HG03135 (cell line): ENCODE measurements around the gene KCTD7.
"Not testable (repeated sequence)": the region's sequence is repeated elsewhere in the genome, so short reads cannot be mapped to it uniquely, and the experiment has no call there.

Source experiments
- ATAC-seq: cut with Tn5 transposase; IDR thresholded peaks from one replicate; pipeline ENCODE4 v1.9.1; 2021; ENCODE audit warnings: mild to moderate bottlenecking, moderate library complexity; ENCODE audit not compliant: unreplicated experiment

KCTD7 gene

DNA sequence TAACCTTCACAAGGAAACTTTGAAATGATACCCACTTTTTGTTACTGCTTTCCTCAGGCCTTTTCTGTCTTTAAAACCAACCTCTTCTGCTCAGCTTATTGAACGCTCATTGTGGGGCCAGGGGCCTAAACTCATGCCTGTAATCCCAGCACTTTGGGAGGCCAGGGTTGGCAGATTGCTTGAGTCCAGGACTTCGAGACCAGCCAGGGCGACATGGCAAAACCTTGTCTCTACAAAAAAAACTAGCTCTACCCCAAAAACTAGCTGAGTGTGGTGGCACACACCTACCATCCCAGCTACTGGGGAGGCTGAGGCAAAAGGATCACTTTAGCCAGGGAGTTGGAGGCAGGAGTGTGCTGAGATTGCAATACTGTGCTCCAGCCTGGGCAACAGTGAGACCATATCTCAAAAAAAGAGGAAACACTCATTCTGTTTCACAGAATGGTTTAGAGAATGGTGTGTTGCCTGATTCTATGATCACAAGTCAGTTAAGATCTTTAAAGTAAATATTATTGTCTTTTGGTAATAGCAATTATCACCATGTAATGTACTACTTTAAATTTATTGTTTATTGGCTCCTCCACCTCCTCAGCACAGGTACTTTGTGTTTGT, 51.1 kb downstream of the KCTD7 start:
- no peak for ATAC-seq

- peak; percentile 92 for ATAC-seq
Measured at GRCh38 chr7:66681491-66682349, 53.0 kb downstream of the KCTD7 start.

GRCh38 chr7:66682350-66683093, 53.8 kb downstream of the KCTD7 start:
- ATAC-seq, result peak; percentile 32

GRCh38 chr7:66683094-66683769, 54.6 kb downstream of the KCTD7 start:
- ATAC-seq, result not testable (repeated sequence)

GRCh38 chr7:66683770-66684123, 55.1 kb downstream of the KCTD7 start:
- ATAC-seq, result no peak

GRCh38 chr7:66685663-66686062, 57.0 kb downstream of the KCTD7 start:
- ATAC-seq, result not testable (repeated sequence)

DNA sequence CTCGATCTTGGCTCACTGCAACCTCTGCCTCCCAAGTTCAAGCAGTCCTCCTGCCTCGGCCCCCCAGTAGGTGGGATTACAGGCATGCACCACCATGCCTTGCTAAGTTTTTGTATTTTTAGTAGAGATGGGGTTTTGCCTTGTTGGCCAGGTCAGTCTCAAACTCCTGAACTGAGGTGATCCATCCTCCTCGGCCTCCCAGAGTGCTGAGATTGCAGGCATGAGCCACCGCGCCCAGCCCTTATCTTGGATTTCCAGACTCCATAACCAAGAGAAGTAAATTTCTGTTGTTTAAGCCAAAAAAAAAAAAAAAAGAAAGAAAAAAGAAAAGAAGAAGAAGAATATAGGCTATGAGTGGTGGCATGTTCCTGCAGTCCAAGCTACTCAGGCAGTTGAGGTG, 58.5 kb downstream of the KCTD7 start:
- no peak for ATAC-seq

DNA sequence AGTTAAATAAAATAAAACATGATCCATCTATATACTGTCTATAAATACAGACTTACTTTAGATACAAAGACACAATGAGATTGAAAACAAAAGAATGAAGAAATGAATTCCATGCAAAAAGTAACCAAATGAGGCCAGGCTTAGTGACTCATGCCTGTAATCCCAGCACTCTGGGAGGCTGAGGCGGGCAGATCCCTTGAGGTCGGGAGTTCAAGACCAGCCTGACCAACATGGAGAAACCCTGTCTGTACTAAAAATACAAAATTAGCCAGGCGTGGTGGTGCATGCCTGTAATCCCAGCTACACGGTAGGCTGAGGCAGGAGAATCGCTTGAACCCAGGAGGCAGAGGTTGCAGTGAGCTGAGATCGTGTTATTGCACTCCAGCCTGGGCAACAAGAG, 59.0 kb downstream of the KCTD7 start:
- not testable (repeated sequence) for ATAC-seq

DNA sequence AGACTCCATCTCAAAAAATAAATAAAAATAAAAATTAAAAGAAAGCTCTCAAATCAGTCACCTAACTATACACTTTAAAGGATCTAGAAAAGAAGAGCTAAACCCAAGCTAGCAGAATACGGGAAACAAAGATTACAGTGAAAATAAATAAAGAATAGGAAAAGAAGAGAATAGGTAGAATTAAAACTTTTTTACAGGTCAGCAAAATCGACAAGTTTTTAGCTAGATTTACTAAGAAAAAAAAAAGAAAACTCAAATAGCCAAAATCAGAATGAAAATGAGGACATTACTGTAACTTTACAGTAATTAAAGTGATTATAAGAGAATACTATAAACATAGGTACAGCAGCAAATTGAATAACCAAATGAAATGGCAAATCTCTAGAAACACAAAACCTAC, 60.4 kb downstream of the KCTD7 start:
- no peak for ATAC-seq

DNA sequence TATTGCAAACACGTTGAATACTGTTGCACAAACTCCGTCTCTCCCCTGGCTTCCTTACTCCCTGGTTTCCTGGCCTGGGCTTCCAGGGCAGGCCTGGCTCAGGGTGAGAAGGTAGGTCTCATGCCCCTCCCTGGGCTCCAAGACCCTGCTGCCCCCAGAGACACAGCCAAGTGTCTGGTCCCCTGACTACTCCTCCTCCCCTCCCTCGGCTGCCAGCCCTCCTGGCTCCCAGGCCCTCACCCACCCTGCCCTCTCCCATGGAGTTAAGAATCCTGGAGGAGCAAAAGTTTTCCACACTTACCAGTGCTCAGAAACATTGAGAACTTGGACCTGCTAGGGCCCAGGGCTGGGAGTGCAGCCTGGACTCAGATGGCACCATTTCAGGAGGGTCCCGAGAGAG, 64.7 kb downstream of the KCTD7 start:
- no peak for ATAC-seq
